Measurements from ENCODE around the gene TXNRD2. TPM values are rescaled to one million over a fixed set of nuclear protein-coding genes. Genes with fewer than 3 reads are reported as not detected.

TXNRD2 gene
- total and polyA plus RNA-seq, 2 donors (not counting 1 experiment from before 2014, with no cell fraction given): 24.8 to 36.2 TPM

DNA sequence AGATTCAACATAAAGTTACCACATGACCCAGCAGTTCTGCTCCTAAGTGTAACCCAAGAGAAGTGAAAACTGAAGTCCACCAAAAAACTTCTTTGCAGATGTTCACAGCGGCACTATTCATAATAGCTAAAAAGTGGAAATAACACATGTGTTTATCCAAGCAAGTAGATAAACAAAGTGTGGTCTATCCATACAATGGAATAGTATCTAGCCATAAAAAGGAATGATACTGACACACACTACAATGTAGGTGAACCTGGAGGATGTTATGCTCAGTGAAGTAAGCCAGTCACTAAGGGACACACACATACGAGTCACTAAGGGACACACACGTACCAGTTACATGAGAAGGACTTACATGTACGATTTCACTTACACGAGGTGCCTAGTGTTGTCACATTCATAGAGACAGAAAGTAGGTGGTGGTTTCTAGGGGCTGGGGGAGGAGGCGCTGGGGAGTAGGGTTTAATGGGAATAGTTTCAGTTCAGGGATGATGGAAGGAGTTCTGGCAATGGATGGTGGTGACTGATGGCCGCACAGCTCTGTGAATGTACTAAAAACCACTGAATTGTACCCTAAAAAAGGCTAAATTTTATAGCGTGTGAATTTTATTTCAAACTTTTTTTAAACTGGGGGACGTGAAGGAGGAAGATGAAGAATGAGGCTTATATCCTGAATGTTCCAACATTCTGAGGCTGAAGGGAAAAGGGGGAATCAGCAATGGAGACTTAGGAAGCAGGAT lies 27.2 kb downstream of the TXNRD2 start:
- POLR2A ChIA-PET: no interaction called here

More for the DNA sequence above, 27.2 kb downstream of the TXNRD2 start:
- Mint-ChIP-seq H3K4me1 (peaks cover 1% of the 10 kb centered on the region), H3K4me3 (no peak overlapping the region), H3K27ac (no peak overlapping the region), H3K9me3 (ENCODE audit: insufficient read depth) (no peaks in the 10 kb centered on the region), H3K27me3 (no peaks in the 10 kb centered on the region)
- peaks cover 0 to 8% (median 5%) of the 10 kb centered on the region in 3 donors for H3K9me3 ChIP-seq (ENCODE audit: control extremely low read depth in 1 of 3, control insufficient read depth in 2 of 3, insufficient read depth in 1 of 3, low read length in 2 of 3)
- no peaks in the 10 kb centered on the region for H3K27me3 ChIP-seq (replicated peaks in 1 of 4; ENCODE audit: control extremely low read depth in 1 of 4, control insufficient read depth in 3 of 4, insufficient read depth in 4 of 4, low read length in 3 of 4)
- H3K9ac ChIP-seq (ENCODE audit: low read length): no peak overlapping the region
- CTCF ChIA-PET: interaction anchor here (0.9 to 5.7 kb wide), 3 partner anchors 11 to 183 kb away, joined by 6 to 210 read pairs (median 8); no protein-coding TSS in a partner anchor
- DNase-seq (no peak), ATAC-seq (ENCODE audit: low read depth) (no peak)
- no peaks in the 10 kb centered on the region for H3K79me2 ChIP-seq (ENCODE audit: control insufficient read depth, insufficient read depth, low read length)
- H3K36me3 ChIP-seq (replicated peaks in 1 of 2; ENCODE audit: control extremely low read depth in 1 of 2, control insufficient read depth in 1 of 2, extremely low read depth in 1 of 2, insufficient read depth in 2 of 2, low read length in 1 of 2): peaks cover 4 to 64% of the 10 kb centered on the region in 2 experiments
- TF ChIP-seq EZH2 (IDR thresholded peaks at IDR 0.05; ENCODE audit: borderline replicate concordance, insufficient read depth, low read depth, low read length, poor library complexity, severe bottlenecking): no peak
- TF ChIP-seq, protein P1, sequence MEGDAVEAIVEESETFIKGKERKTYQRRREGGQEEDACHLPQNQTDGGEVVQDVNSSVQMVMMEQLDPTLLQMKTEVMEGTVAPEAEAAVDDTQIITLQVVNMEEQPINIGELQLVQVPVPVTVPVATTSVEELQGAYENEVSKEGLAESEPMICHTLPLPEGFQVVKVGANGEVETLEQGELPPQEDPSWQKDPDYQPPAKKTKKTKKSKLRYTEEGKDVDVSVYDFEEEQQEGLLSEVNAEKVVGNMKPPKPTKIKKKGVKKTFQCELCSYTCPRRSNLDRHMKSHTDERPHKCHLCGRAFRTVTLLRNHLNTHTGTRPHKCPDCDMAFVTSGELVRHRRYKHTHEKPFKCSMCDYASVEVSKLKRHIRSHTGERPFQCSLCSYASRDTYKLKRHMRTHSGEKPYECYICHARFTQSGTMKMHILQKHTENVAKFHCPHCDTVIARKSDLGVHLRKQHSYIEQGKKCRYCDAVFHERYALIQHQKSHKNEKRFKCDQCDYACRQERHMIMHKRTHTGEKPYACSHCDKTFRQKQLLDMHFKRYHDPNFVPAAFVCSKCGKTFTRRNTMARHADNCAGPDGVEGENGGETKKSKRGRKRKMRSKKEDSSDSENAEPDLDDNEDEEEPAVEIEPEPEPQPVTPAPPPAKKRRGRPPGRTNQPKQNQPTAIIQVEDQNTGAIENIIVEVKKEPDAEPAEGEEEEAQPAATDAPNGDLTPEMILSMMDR (IDR thresholded peaks at IDR 0.05): no peak
- no peak overlapping the region for H3K4me2 ChIP-seq (replicated peaks; ENCODE audit: low read depth, low read length, poor library complexity, severe bottlenecking)
- no peak overlapping the region for H3K4me3 ChIP-seq (ENCODE audit: control extremely low read depth in 1 of 5, extremely low read depth in 1 of 5, insufficient read depth in 1 of 5, low read depth in 2 of 5, low read length in 4 of 5)
- H3K27ac ChIP-seq (ENCODE audit: low read length in 2 of 2): no peak overlapping the region
- no peaks in the 10 kb centered on the region for H4K20me1 ChIP-seq (ENCODE audit: control insufficient read depth, insufficient read depth, low read length, poor library complexity, severe bottlenecking)
- H3K4me1 ChIP-seq (ENCODE audit: control insufficient read depth in 2 of 2, insufficient read depth in 2 of 2, low read length in 2 of 2): no peaks in the 10 kb centered on the region
- WGBS (ENCODE audit: insufficient coverage): 97% methylated on average over 7 of the region's 9 CpGs
- intact Hi-C loops (cut with micrococcal nuclease): no loop called here
- no peak overlapping the region for H2AFZ ChIP-seq (ENCODE audit: insufficient read depth, low read depth, low read length, poor library complexity, severe bottlenecking)
